Fibroblast of the conjunctiva (primary cell): ENCODE measurements around the gene RARA.
A peak's percentile ranks its signal among the peaks of the same experiment; 100 is the strongest.
"Not testable (repeated sequence)": the region's sequence is repeated elsewhere in the genome, so short reads cannot be mapped to it uniquely, and the experiment has no call there.

Experiments used
- DNase-seq: peaks from one replicate; pipeline ENCODE4 v3.0.0-alpha.2; 2010; ENCODE audit warnings: low read depth

Gene RARA

DNA sequence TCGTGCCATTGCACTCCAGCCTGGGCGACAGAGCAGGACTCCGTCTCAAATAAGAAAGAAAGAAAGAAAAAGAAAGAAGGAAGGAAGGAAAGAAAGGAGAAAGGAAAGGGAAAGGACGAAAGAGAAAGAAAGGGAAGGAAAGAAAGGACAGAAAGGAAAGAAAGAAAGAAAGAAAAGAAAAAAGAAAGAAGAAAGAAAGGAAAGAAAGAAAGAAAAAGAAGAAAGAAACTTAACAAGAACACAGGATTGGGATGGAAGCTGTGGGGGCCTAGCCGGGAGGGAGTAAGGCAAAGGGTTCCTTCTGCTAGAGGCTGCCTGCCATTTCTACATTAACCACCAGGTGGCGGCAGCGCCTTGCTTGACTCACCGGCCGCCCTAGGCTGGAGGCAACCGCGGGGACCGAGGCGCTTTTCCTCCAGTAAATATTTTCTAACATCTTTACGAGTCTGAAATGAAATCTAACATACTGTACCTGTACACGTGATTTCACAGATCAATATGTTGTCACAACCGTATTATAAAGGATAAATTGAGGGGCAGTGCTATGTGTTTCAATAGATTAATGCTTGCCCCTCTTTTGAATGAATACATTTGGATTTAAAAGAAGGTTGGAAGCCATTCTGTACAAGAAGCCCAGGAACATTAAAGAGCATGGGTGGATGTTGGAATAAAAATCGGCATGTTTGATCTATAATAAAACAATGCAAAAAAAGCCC, 49.5 kb downstream of the RARA start:
- DNase-seq: peak; percentile 80

DNA sequence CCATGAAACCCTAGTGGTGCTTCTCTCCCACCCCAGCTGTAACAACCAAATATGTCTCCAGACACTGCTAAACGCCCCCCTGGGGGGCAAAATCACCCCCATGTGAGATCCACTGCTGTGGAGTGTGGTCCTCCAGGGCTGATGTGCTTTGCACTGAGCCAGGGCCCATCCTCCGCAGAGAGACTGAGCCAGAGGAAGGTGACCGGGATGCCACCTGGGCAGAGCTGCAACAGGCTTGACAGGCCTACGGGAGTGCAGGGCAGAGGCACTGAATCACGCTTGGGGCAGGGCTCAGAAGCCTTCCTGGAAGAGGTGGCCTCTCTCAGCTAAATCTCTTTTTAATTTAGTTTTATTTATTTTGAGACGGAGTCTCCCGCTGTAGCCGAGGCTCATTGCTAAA, 51.1 kb downstream of the RARA start:
- no peak for DNase-seq

DNA sequence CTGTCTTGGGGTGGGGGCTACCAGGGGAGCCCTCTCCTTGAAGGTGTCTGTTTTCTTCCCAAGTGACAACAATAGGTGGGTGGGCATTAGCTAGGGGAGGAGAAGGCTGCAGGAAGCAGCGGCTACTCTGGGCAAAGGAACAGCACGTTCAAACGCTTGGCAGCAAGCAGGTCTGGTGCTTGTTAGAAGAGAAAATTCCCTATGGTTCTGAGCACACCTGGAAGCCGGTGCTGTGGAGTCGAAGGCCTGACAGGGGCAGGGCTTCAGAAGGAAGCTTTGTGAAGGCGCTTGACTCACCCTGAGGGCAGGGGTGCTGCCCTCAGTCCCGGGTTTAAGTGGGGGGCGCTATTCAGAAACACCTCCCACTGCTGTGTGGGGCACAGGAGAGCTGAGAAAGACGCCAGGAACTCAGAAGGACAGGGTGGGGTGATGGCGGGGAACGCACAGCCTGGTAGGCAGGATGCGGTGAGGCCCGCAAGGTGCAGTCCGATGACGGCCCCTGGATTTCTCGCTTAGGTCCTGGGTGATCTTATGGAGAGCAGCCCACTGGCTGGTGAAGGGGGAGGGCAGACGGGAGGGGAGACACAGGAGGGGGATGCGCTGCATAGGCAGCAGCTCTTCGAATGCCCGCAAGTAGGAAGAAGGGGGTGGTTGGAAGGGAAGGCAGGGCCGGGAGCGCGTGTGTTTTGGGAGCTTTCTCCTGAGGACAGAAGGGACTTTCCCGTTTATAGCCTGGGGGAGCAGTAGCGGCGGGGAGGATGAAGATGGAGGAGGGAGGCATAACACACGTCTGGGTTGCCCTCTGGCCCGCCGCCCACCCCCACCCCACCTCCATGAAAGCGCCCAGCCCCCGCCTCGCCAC, 52.3 kb downstream of the RARA start:
- DNase-seq: no peak

DNA sequence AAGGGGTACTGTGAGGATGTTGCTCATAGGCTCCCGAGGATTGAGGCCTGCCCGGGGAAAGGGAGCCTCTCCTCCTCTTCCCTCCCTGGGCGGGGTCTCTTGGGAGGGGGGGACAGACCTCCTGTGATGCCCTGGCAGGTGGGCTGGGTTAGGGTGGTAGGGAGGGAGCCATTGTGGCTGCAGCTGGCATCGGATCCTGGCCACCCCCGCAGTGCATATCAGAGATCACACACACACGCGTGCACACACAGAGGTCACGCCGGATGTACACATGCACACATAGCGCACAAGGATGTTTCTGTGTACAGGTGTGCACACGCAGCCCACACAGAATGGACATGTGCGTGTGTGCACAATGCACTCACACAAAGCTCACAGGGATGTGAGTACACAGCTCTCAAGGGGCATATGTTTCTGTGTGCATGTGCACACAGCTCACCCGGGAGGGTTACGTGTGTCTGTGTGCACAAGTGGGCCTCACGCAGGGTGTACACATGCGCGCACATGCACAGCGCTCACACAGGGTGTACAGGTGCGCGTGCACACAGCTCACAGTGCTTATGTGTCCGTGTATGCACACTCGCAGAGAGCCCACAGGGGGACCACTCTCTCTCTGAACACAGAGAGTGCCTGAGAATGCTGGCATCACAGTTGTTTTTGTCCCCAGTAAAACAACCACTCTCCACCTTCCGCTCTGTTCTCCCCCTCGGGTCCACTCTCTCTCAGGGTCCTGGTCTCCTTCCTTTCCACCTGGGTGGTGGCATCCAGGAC, 53.1 kb downstream of the RARA start:
- DNase-seq: no peak

DNA sequence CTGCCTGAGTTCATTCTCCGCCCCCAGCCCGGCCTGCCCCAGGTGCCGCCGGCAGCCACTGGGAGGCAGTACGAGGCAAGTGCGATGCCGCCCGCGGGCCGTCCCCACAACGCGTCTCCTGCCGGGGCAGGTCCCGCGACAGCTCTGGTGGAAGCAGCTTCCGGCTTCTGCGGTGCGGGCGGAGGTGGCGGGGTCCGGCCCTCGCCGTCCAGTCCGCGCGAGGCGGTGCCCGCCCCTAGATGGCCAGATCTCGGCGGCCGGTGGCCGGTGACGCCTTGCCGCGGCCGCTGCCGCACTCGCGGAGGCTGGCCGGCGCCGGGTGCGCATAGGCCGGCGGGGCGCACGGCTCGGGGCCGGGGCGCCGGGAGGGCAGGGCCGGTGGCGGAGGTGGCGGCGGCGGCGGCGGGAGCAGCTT, 53.7 kb downstream of the RARA start:
- peak; percentile 47 for DNase-seq

DNA sequence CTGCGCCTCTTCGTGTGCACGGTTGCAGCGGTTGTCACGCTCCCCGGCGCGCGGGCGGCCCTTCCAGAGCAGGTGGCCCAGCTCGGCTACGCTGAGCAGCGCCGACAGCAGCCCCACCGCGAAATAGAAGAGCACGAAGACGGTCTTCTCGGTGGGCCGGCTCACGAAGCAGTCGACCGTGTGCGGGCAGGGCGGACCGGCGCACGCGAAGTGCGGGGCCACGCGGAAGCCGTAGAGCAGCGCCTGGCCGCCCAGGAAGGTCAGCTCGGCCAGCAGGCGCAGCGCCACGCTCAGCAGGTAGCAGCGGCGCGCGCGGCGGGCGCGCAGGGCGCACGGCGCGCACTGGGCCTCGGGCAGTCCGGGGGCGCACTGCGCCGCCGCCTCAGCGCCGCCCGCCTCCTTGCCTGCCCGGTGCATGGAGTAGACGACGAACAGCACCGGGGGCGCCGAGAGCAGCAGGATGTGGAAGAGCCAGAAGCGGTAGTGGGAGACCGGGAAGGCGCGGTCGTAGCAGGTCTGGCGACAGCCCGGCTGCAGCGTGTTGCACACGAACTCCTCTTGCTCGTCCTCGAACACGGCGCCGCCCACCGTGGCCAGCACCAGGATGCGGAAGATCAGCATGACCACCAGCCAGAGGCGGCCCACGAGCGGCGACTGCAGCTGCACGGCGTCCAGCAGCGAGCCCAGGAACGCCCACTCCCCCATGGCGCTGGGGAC, 54.3 kb downstream of the RARA start:
- no peak for DNase-seq

DNA sequence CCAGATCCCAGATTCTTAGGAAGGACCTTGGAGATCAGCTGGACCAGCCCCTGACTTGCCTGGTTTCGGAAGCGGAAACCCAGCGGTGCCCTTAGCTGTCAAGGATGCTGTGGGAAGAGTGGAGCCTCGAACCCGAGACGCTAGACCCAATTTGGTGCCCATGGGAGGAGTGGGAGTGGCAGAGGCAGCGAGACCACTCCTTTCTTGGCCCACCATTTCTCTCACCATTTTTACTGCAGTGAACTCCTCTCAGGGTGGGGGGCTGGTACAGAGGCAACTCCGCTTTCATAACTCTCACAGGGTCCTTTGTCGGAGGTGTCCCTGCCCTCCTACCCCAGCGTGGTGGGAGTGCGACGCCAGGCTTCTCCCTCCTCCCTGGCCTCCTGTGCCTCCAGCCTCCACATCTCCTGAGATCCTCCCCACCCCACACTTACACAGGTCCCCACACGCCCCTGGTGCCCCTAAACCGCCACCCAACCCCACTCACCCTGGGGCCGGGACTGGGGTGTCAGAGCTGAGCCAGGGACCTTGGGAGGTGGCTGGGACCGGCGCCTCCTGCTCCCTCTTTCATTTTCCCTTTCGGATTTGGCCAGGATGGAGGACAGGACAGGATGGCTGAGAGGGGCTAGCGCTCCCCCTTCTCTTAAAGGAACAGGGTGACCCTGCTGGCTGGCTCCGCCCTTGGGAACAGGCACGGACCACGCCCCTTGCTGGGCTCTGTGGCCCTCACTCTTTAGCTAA, 55.3 kb downstream of the RARA start, which contains the start of gene GJD3:
TSS of gene GJD3 (minus strand) at position 617 of the 741 bp plus-strand sequence. CDS start 922 bp downstream, outside the sequence.
- DNase-seq: no peak

DNA sequence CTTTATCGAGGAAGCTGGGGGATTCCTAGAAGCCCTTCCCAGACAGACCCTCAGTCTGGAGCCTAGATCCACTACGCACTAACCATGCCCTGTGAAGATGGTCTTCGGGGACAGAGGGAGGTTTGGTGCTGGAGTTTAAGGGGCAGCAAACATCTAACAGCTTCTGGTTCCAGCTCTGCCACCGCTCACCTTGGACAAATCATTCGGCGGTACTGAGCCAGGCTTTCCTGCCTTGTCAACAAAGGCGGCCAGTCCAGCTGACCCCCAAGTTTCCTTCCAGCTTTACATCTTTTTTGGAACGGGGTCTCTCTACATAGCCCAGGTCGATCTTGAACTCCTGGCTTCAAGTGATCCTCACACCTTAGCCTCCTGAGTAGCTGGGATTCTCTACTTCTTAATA, 55.9 kb downstream of the RARA start:
- no peak for DNase-seq

DNA sequence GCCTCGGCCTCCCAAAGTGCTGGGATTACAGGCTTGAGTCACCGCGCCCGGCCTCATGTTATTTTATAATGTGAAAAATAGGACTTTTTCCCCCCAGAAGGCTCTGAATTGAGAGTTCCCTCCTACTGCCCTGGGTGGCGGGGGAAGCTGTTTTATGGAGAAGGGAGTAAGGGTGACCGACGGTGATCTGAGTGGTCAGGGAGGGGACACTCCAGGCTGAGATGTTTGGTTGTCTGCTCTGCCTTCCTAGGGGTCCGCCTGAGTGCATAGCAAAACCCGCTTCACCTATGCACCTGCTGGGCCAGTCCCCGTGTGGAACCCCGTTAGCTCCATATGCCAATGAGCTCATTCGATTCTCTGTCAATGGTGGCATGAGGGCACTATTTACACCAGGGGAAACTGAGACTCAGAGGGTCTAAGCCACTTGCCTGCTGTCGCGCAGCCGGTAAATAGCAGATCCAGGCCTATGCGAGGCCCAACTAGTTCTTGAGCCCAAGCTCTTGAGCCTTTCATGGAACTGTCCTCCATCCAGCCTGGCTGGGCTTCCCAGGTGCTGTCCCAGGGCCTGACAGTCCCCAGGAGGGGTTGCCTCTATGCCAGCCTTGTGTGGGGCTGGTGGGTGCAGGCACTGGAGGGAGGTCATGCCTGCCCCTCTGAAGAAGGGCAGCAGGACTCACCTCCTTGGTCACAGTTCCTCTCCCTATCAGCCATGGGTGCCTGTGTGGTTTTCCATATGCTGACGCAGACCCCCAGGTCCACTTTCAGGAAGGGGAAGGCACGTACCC, 57.3 kb downstream of the RARA start:
- no peak for DNase-seq

DNA sequence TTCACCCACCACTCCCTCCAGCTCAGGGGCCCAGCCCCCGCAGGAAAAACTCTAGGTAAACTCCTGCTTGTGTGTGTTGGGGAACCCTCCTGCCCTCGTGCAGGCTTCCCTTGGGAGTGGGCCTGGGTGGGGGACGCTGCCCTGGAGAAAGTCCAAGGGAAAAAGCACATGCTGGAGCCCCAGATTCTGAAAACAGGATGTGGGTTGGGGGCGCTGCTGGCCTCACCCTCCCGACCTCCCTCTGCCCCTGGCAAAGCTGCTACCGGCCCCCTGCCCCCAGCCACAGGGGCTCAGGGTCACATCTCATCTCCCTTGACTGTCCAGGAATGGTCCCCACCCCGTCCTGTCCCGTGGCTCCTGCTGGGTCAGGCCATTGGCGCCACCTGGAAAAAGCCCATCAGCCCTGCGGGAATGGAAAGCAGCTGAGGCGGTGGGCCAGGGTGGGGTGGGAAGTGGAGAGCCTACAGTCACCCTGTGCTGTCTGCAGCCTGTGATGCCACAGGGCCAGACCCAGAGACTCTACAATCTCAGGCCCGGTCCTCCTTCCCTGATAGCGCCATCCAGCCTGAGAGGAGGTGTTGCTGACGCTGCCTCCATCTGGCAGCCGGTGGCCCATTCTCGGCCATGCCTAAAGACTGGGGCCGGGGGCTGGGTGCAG, 58.0 kb downstream of the RARA start:
- DNase-seq: no peak

DNA sequence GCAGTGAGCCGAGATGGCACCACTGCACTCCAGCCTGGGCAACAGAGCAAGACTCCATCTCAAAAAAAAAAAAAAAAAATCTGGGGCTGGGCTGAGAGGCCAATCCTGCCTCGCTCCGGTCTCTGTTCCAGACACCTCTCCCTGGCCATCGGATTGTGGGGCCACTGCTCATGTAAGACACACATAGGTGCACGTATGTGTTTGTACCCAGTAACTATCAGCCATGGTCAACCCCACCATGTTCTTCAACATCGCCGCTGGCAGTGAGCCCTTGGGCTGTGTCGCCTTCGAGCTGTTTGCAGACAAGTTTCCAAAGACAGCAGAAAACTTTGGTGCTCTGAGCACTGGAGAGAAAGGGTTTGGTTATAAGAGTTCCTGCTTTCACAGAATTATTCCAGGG, 58.7 kb downstream of the RARA start:
- DNase-seq: not testable (repeated sequence)

DNA sequence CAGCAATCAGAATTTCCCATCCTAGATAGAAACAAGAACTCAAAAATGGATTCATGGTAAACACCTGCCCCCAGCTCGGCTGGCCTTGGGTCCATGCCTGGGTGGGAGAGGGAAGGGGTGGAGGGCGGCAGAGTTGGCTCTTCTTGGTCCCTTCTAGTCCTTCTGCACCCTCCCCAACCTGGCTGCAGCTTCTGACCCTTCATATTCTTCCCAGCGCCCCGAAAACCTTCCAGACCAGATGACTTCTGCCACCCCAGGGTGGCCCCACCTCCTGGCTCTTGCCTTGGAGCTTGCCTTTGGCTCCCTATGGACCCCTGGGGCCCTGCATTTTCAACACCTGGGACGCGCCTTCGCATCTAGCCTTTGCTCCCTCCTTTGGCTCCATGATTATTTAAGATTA, 60.9 kb downstream of the RARA start:
- no peak for DNase-seq

DNA sequence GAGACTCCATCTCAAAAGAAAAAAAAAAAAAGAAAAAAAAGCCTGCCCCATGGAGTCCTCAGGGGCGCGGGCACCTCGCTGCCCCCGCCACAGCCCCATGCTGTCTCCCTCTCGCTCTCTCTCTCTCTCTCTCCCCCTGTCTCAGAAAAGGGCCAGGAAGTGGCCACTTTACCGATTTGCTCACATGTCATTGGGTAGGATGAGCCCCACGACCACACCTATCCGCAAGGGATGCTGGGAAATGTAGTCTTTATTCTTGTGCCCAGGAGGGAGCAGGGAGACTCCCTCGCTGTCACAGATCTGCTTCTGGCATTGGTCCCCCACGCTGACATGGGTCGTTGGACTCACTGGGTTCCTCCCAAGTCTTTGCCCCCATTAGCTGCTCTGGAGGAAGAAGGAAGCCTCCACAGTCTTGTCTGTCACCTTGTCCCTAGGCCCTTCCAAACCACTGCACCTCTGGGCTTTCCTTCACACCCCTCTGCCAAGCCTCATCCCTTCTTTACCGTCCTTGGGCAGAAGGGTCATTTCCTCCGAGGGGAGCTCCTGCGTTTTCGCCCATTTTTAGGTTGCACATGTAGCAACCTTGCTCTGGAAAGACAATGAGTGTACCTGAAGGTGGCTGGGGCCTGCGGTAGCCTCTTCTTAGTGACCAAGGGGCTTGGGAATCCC, 62.4 kb downstream of the RARA start:
- DNase-seq: no peak

DNA sequence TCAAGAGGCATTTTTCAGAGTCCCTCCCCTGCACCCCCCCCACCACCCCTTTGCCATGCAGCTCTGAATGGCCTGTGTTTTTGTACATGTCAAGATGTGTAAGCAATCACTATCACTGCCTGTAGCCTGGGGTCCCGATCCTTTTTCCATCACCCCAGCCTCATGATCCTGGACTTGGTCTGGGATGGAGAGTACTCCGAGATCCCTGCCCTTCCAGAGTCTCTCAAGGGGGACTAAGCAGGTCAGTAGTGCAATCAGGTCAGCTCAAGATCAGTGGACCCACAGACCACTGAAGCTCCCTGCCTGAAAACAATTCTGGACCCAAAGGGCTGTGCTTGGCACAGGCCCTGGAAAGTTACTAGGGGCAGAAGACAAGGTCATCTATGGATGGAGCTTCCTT, 63.1 kb downstream of the RARA start:
- DNase-seq: no peak

DNA sequence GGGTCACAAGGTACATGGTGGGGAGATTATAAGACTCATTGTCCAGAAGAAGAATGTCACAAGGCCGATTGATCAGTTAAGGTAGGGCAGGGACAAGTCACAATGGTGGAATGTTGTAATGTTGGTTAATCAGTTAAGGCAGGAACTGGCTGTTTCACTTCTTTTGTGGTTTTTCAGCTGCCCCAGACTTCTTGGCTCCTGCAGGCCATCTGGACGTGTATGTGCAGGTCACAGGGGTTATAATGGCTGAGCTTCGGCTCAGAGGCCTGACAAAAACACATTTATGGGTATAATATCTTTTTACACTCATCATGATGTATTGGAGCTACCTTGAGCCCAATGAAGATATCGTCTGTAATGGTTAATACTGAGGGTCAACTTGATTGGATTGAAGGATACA, 63.7 kb downstream of the RARA start:
- DNase-seq: not testable (repeated sequence)

DNA sequence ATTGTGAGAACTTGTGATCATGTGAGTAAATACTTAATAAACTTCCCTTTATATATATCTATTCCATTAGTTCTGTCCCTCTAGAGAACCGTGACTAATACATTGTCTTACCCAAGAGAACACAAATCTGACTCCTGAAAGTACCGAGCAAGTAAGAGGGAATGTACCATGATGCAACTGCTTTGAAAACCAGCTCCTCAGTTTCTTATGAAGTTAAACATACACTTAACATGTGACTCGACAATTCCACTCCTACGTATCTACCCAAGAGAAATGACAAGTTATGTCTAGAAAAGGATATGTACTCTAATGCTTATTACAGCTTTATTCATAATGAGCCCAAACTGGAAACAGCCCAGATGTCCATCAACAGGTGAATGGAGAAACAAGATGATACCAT, 64.3 kb downstream of the RARA start:
- DNase-seq: peak; percentile 81

DNA sequence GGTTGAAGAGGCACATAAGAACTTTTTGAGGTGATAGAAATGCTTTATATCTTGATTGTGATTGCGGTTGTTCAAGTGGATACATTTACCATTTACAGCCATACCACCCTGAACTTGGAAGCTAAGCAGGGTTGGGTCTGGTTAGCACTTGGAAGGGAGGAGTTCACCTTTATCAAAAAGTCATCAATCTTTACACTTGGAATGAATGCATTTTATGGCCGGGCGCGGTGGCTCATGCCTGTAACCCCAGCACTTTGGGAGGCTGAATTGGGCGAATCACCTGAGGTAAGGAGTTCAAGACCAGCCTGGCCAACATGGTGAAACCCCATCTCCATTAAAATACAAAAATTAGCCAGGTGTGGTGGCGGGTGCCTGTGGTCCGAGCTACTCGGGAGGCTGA, 65.0 kb downstream of the RARA start:
- DNase-seq: no peak

DNA sequence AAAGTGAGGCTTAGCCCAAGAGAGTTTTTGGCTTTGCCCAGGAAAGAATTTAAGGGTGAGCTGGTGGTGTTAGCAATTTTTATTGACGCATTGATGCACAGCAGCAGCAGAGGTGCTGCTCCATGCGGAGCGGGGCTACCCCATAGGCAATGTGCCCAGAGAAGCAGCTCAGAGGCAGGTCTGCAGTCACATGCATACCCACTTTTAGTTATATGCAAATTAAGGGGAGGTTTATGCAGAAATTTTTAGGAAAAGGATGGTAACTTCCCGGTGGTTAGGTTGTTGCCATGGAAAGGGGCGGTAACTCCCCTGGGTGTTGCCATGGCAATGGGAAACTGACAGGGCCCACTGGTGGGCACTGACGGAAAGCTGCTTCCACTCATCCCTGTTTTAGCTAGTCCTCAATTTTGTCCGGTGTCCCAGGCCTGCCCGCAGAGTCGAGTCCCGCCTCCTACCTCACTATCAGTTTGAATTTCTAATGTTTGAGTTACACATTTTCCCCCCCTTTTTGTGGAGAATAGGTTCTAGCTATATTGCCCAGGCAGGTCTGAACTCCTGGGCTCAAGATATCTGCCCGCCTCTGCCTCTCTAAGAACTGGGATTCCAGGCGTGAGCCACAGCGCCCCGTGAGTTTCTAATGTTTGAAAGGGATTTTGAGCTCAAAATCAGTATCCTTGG, 66.0 kb downstream of the RARA start:
- no peak for DNase-seq

DNA sequence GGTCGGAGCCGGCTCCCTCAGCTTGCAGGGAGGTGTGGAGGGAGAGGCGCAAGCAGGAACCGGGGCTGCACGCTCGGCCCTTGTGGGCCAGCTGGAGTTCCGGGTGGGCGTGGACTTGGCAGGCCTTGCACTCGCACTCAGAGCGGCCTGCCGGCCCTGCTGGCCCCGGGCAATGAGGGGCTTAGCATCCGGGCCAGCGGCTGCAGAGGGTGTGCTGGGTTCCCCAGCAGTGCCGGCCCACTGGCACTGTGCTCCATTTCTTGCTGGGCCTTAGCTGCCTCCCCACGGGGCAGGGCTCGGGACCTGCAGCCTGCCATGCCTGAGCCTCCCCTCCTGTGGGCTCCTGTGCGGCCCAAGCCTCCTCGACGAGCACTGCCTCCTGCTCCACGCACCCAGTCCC, 66.8 kb downstream of the RARA start:
- not testable (repeated sequence) for DNase-seq
